Measurements from ENCODE around the gene DDX20. TPM values are rescaled to one million over a fixed set of nuclear protein-coding genes. Genes with fewer than 3 reads are reported as not detected.
"Not testable (repeated sequence)": the region's sequence is repeated elsewhere in the genome, so short reads cannot be mapped to it uniquely, and the experiment has no call there.

The DDX20 gene
- total and polyA plus RNA-seq, 3 experiments from 2014 or later: 9.8 to 22.7 (median 21.8) TPM

- POLR2A ChIA-PET: interaction anchor here (0.7 to 2.8 kb wide), 5 partner anchors 12 to 522 kb away, joined by 3 to 15 read pairs (median 3); partner anchors contain the start of gene DDX20
- Mint-ChIP-seq H3K36me3 (peaks cover 0 to 5% (median 0%) of the 10 kb centered on the region in 3 donors), H3K27ac (peak overlapping the region in 7 of 8 donors; percentile 21 to 91 (median 76)), H3K4me3 (peak overlapping the region; percentile 85 to 96 (median 89)), H3K27me3 (peaks cover 16% of the 10 kb centered on the region in 2 donors), H3K4me1 (peaks cover 15 to 26% (median 16%) of the 10 kb centered on the region in 3 donors), H3K9me3 (no peaks in the 10 kb centered on the region)
- CTCF ChIA-PET: interaction anchor here (1.1 to 4.2 kb wide), 6 partner anchors 10 to 231 kb away, joined by 3 to 19 read pairs (median 12); partner anchors contain the start of gene DDX20
- DNase-seq: peak; percentile 26 to 52 (median 39)
- Histone ChIP-seq H3K4me1 (ENCODE audit: insufficient read depth, low read length) (peaks cover 22% of the 10 kb centered on the region), H3K4me3 (ENCODE audit: low read length) (peak overlapping the region; percentile 74), H3K9me3 (ENCODE audit: low read length) (no peaks in the 10 kb centered on the region), H3K27me3 (ENCODE audit: insufficient read depth, low read length, poor library complexity, severe bottlenecking) (peaks cover 30% of the 10 kb centered on the region), H3K27ac (ENCODE audit: low read depth, low read length) (no peak overlapping the region), H3K36me3 (ENCODE audit: insufficient read depth, low read length) (no peaks in the 10 kb centered on the region)
These were observed 17.1 kb upstream of the DDX20 start for GRCh38 chr1:111738436-111739193.

DNA sequence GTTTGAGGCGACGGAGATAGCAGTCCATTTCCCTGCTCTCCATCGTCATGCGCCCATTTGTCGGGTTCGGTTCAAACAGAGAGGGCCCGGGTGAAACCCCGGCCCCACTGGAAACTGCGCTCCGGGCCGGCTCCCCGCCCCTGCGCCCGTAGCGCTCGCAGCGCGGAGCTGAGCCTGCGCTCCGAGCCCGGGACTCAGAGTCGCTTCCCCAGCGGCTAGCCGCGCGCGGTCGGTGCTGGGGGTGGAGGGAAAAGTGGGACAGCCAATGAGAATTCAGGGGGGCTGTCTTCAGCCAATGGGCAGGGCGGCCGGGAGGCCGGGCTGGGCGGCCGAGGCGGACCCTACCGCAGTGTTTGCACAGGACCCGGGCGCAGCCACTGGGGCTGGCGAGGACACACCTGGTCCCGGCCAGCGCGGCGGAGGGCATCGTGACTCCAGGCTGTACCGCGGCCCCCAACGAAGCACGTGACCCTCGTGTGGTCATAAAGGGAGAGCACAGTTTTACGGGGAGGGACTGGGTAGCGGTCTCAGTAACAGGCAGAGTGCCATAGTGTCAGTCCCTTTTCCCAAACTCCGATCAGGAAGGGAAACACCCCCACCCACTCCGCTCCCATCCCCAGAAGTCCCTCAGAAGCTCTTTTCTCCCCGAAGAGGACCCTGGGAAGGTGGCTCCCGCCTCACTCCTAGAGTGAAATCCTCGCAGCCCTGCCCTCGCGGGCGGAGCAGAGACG, 16.3 kb upstream of the DDX20 start, which contains the start of gene INKA2:
Gene INKA2, minus strand, starts transcription at position 202 of the 731 bp plus-strand sequence. Its CDS starts 153 bp downstream, at position 49.
- Histone ChIP-seq H3K27ac (ENCODE audit: low read depth, low read length) (no peak within 1 kb of the TSS), H3K9me3 (ENCODE audit: low read length) (no peaks in the 10 kb centered on the region), H3K36me3 (ENCODE audit: insufficient read depth, low read length) (no peaks in the 10 kb centered on the region), H3K27me3 (ENCODE audit: insufficient read depth, low read length, poor library complexity, severe bottlenecking) (peaks cover 30% of the 10 kb centered on the region), H3K4me3 (ENCODE audit: low read length) (peak within 1 kb of the TSS; percentile 74), H3K4me1 (ENCODE audit: insufficient read depth, low read length) (peaks cover 22% of the 10 kb centered on the region)
- no peaks in the 10 kb centered on the region for H3K9me3 Mint-ChIP-seq
- peak within 1 kb of the TSS; percentile 85 to 96 (median 89) for H3K4me3 Mint-ChIP-seq
- ChIA-PET CTCF (interaction anchor here (1.1 to 4.2 kb wide), 5 partner anchors 10 to 232 kb away, joined by 6 to 19 read pairs (median 13); partner anchors contain the start of gene DDX20), POLR2A (interaction anchor here (0.6 to 2.8 kb wide), 5 partner anchors 11 to 523 kb away, joined by 3 to 15 read pairs (median 3); partner anchors contain the start of gene DDX20)
- H3K27me3 Mint-ChIP-seq: peaks cover 16% of the 10 kb centered on the region in 2 donors
- peak within 1 kb of the TSS in 7 of 8 donors; percentile 21 to 91 (median 85) for H3K27ac Mint-ChIP-seq
- peaks cover 0 to 5% (median 0%) of the 10 kb centered on the region in 3 donors for H3K36me3 Mint-ChIP-seq
- DNase-seq: peak; percentile 37 to 69 (median 50)
- peaks cover 15 to 26% (median 16%) of the 10 kb centered on the region in 3 donors for H3K4me1 Mint-ChIP-seq

DNA sequence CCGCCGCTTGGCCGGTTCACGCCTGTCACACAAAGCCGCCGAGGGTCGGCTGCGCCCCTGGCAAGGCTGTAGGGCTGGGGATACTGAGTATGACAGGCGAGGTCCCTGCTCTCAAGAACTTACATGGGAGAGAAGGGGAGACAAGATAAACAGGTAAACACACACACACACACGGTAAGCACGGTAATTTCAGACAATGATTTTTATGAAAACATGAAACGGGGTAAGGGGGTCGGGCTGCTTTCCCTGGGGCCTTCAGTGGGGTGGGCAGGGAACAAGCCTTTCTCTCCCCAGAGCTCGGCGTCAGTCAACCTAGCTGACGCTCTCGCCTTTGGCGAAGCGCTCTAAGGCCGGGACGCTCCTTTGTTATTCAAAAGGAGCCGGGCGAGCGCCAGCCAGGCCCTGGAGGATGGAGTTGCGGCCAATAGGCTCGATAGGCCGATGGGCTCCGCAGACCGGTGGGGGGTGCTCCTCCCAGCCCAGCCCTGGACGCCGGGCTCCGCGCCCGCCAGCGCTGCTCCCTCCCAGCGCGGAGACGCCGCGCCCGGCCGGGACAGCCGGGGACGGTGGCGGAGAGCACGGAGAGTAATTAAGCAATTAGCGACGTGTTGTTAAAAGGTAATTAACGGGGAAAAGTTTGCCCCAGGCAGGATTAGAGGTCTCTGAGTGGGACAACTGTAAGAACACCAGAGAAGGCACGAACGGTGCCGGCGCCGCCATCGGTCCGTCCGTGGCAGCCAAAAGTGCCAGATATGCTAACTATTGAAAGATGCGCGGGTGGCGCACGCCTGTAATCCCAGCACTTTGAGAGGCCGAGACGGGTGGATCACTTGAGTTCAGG, 15.6 kb upstream of the DDX20 start:
- H3K36me3 Mint-ChIP-seq: peaks cover 0 to 5% (median 0%) of the 10 kb centered on the region in 3 donors
- H3K4me1 Mint-ChIP-seq: peaks cover 15 to 26% (median 16%) of the 10 kb centered on the region in 3 donors
- Histone ChIP-seq H3K36me3 (ENCODE audit: insufficient read depth, low read length) (no peaks in the 10 kb centered on the region), H3K27ac (ENCODE audit: low read depth, low read length) (no peak overlapping the region), H3K9me3 (ENCODE audit: low read length) (no peaks in the 10 kb centered on the region), H3K4me3 (ENCODE audit: low read length) (peak overlapping the region; percentile 74), H3K27me3 (ENCODE audit: insufficient read depth, low read length, poor library complexity, severe bottlenecking) (peaks cover 30% of the 10 kb centered on the region), H3K4me1 (ENCODE audit: insufficient read depth, low read length) (peaks cover 22% of the 10 kb centered on the region)
- H3K9me3 Mint-ChIP-seq: no peaks in the 10 kb centered on the region
- peak overlapping the region; percentile 77 to 96 (median 88) for H3K4me3 Mint-ChIP-seq
- peak in 1 of 5 donors; percentile 31 for DNase-seq
- POLR2A ChIA-PET: interaction anchor here (2.8 kb wide), 1 partner anchor 15 kb away, joined by 15 read pairs; the partner anchor contains the start of gene DDX20
- H3K27me3 Mint-ChIP-seq: peaks cover 16 to 19% of the 10 kb centered on the region in 2 donors
- CTCF ChIA-PET: interaction anchor here (2.4 to 4.2 kb wide), 3 partner anchors 9 to 233 kb away, joined by 12 to 19 read pairs (median 13); partner anchors contain the start of gene DDX20
- peak overlapping the region in 7 of 8 donors; percentile 3 to 85 (median 67) for H3K27ac Mint-ChIP-seq

DNA sequence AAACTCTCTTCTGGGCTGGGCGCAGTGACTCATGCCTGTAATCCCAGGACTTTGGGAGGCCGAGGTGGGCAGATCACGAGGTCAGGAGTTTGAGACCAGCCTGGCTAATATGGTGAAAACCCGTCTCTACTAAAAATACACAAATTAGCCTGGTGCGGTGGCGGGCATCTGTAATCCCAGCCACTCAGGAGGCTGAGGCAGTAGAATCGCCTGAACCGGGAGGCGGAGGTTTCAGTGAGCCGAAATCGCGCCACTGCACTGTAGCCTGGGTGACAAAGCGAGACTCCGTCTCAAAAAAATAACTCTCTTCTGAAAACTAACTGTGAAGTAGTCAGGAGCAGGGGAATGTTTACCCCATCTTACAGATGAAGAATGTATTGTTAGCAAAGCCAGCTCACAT, 13.4 kb upstream of the DDX20 start:
- H3K36me3 ChIP-seq (ENCODE audit: insufficient read depth, low read length); DNase-seq; H3K9me3 ChIP-seq (ENCODE audit: low read length); H3K4me3 ChIP-seq (ENCODE audit: low read length); H3K36me3 Mint-ChIP-seq; POLR2A ChIA-PET; H3K27ac Mint-ChIP-seq; H3K27ac ChIP-seq (ENCODE audit: low read depth, low read length); H3K9me3 Mint-ChIP-seq: not testable (repeated sequence)
- H3K27me3 Mint-ChIP-seq: peaks cover 11 to 19% of the 10 kb centered on the region in 2 donors
- Histone ChIP-seq H3K4me1 (ENCODE audit: insufficient read depth, low read length) (peaks cover 22% of the 10 kb centered on the region), H3K27me3 (ENCODE audit: insufficient read depth, low read length, poor library complexity, severe bottlenecking) (peaks cover 20% of the 10 kb centered on the region)
- peak overlapping the region in 1 of 7 donors; percentile 48 for H3K4me3 Mint-ChIP-seq
- CTCF ChIA-PET: interaction anchor here (1.0 kb wide), 1 partner anchor 10 kb away, joined by 3 read pairs; no protein-coding TSS in a partner anchor
- H3K4me1 Mint-ChIP-seq: peaks cover 15 to 26% (median 16%) of the 10 kb centered on the region in 3 donors

GRCh38 chr1:111742938-111743549, 12.7 kb upstream of the DDX20 start:
- H3K4me1 ChIP-seq (ENCODE audit: insufficient read depth, low read length): peaks cover 17% of the 10 kb centered on the region
- Mint-ChIP-seq H3K27me3 (peaks cover 14 to 19% of the 10 kb centered on the region in 2 donors), H3K27ac (no peak overlapping the region), H3K4me3 (no peak overlapping the region), H3K4me1 (peaks cover 9 to 19% (median 9%) of the 10 kb centered on the region in 3 donors), H3K9me3 (no peaks in the 10 kb centered on the region), H3K36me3 (peaks cover 0 to 4% (median 0%) of the 10 kb centered on the region in 3 donors)
- H3K27me3 ChIP-seq (ENCODE audit: insufficient read depth, low read length, poor library complexity, severe bottlenecking): peaks cover 13% of the 10 kb centered on the region
- DNase-seq: no peak
- no peak overlapping the region for H3K4me3 ChIP-seq (ENCODE audit: low read length)
- CTCF ChIA-PET: interaction anchor here (1.0 to 2.1 kb wide), 5 partner anchors 8 to 235 kb away, joined by 3 to 7 read pairs (median 3); no protein-coding TSS in a partner anchor
- no peak overlapping the region for H3K27ac ChIP-seq (ENCODE audit: low read depth, low read length)
- no peaks in the 10 kb centered on the region for H3K9me3 ChIP-seq (ENCODE audit: low read length)
- H3K36me3 ChIP-seq (ENCODE audit: insufficient read depth, low read length): no peaks in the 10 kb centered on the region
- POLR2A ChIA-PET: no interaction called here

DNA sequence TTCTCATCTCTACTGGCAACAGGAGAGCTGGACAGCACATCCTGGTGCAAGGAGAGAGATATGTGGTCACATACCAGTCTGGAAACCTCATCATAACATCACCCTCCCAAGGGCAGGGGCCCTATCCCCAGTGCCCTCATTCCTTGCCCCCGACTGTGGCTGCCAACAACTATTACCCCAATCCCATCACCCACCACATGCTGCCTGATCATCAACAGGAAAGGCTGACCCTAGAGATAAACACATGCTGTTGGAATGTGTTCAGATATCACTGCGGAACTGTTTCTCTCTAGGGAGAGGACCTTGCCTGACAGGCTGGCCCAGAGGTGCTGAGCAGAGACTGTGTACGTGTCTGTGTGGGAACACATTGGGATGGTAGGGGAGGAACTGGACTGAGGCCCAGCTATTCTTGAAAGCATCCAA, 12.0 kb upstream of the DDX20 start:
- peaks cover 13 to 18% of the 10 kb centered on the region in 2 donors for H3K27me3 Mint-ChIP-seq
- DNase-seq: no peak
- Histone ChIP-seq H3K4me1 (ENCODE audit: insufficient read depth, low read length) (peaks cover 11% of the 10 kb centered on the region), H3K4me3 (ENCODE audit: low read length) (no peak overlapping the region), H3K9me3 (ENCODE audit: low read length) (no peaks in the 10 kb centered on the region), H3K27ac (ENCODE audit: low read depth, low read length) (no peak overlapping the region), H3K27me3 (ENCODE audit: insufficient read depth, low read length, poor library complexity, severe bottlenecking) (peaks cover 10% of the 10 kb centered on the region), H3K36me3 (ENCODE audit: insufficient read depth, low read length) (no peaks in the 10 kb centered on the region)
- H3K4me3 Mint-ChIP-seq: no peak overlapping the region
- H3K4me1 Mint-ChIP-seq: peaks cover 5 to 14% (median 8%) of the 10 kb centered on the region in 3 donors
- POLR2A ChIA-PET: no interaction called here
- peaks cover 0 to 3% (median 0%) of the 10 kb centered on the region in 3 donors for H3K36me3 Mint-ChIP-seq
- H3K27ac Mint-ChIP-seq: peak overlapping the region in 1 of 8 donors; percentile 80
- no peaks in the 10 kb centered on the region for H3K9me3 Mint-ChIP-seq
- CTCF ChIA-PET: interaction anchor here (1.0 to 2.1 kb wide), 5 partner anchors 9 to 236 kb away, joined by 3 to 7 read pairs (median 6); no protein-coding TSS in a partner anchor

Measured in CD8-positive, alpha-beta memory T cell (primary cell).